Limb (tissue), 2 donors: ENCODE results near the gene EDEM3.
"Not testable (repeated sequence)": the region's sequence is repeated elsewhere in the genome, so short reads cannot be mapped to it uniquely, and the experiment has no call there.

Source experiments
- DNase-seq, 2 donors: peaks; one replicate each; pipeline ENCODE4 v3.0.0-alpha.2; 2016; ENCODE audit errors: extremely low spot score in 2 of 2

The EDEM3 gene

GRCh38 chr1:184769241-184769640 lies 14.6 kb upstream of the EDEM3 start:
- DNase-seq: no peak

DNA sequence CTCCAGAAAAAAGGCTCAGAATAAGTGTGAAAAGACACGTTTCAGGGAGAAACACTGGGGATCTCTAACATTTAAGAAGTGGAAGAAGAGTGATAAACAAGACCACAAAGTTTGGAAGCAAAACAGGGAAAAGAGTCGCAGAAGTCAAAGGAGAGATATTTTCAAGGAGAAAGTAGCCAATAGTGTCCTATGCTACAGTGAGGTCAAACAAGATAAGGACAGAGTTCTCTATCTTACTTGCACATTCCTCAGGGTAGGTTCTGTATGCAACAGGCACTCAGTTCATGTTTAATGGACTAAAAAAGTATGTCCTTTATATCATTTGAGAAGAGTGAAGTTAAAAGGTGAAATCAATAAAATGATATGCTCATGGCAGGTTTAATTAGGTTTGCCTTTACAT lies 13.8 kb upstream of the EDEM3 start:
- DNase-seq: no peak

DNA sequence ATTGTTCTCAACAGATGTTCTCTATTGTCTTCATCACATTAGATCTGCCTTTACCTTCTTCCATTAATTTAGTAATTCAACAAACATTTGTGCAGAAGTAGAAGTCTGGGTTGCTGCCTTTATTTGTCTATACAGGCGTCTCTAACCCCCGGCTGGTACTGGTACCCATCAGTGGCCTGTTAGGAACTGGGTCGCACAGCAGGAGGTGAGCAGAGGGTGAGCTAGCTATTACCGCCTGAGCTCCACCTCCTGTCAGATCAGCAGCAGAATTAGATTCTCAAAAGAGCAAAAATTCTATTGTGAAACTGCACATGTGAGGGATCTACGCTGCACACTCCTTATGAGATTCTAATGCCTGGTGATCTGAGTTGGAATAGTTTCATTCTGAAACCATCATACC lies 12.9 kb upstream of the EDEM3 start:
- DNase-seq: no peak

DNA sequence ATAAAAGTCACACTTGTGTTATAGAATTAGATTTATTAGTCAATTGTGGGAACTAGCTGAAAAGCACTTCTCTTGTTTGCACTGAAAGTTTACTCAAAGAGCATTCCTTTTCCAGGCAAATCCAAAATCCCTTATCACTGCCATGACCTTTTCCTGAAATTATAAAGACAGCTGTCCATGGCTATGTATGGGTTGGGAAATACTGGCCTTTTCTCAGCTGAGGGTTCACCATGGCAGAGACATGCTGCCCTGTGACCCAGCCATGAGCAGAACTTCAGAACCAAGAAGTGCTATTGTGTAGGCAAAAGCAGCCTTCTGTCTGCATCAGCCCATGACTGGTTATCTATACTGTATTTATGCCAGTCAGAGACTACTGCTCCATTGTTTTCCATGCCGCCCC lies 9.8 kb upstream of the EDEM3 start:
- DNase-seq: no peak

GRCh38 chr1:184763520-184763919 lies 8.9 kb upstream of the EDEM3 start:
- DNase-seq: not testable (repeated sequence)

DNA sequence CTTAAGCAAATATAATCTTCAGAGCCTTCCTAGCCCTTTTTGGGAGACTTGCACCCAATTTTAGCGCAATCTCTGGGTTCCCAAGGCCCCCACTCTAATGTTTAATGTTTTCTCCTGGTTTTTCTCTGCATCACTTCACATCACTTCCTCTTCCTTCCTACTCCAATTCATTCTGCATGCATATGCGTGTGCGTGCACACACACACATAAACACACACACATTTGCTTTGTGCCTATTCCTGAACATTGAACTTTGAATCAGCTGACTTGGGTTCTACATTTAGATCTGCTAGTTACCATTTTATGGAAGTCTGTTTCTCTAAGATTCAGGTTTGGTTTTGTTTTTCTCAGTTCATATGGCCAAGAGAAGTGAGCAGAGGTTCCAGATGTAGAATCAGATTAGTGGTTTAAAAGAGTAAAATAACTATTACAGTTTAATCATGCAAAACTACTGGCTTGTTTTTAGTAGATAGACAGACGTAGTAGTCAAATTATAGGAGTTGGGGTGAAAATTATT lies 7.4 kb upstream of the EDEM3 start:
- no peak for DNase-seq

- DNase-seq: no peak
Measured at GRCh38 chr1:184759651-184760050, 5.0 kb upstream of the EDEM3 start.

DNA sequence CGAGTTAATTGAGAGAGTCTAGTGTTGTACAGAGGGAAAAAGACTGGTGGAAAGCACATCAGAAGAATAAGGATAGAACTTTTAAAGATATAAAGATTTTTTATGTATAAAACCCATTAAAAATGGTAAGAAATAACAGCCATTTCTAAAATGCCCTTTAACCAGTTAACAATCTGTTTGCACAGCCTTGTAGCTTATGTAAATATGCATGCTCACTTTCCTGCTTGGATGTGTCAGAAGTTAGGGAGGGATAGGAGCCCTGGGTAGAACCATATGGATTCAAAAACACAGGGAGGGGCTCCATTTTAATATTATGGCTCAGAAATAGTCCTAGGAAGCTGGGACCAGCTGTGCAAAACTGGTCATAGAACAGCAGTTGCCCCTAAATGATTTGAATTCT lies 4.5 kb upstream of the EDEM3 start:
- DNase-seq: no peak

DNA sequence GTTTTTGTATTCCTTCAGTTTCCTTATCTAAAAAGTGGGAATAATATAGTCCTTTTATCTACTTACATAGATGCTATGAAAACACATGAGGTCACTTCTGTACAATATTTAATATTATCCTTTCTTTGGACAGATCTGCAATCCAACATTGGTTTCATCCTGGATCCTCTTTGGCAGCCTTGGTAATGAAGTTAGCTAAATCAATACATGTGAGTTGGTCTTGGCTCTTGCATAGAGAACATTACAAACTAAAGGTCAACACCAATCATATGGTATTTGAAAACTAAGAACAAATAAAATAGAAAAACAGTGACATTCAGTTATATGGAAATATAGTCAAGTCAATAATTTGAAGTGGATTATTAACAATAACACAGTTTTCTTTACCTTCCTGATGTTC lies 3.2 kb upstream of the EDEM3 start:
- DNase-seq: no peak

DNA sequence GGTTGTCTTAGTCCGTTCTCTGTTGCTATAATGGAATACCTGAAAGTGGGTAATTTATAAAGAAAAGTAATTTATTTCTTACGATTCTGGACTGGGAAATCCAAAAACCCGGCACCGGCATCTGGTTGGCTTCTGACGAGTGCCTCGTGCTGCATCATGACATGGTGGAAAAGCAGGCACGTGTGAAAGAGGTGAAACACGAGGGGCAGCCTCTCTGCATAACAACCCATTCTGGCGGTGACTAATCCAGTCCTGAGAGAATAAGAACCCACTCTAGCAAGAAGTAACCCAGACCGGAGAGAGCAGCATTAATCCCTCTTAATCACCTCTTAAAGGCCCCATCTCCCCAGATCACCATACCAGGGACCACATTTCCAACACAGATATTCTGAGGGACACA lies 2.7 kb upstream of the EDEM3 start:
- no peak for DNase-seq

- no peak for DNase-seq
Measured at GRCh38 chr1:184755226-184756065, 788 bp upstream of the EDEM3 start.

DNA sequence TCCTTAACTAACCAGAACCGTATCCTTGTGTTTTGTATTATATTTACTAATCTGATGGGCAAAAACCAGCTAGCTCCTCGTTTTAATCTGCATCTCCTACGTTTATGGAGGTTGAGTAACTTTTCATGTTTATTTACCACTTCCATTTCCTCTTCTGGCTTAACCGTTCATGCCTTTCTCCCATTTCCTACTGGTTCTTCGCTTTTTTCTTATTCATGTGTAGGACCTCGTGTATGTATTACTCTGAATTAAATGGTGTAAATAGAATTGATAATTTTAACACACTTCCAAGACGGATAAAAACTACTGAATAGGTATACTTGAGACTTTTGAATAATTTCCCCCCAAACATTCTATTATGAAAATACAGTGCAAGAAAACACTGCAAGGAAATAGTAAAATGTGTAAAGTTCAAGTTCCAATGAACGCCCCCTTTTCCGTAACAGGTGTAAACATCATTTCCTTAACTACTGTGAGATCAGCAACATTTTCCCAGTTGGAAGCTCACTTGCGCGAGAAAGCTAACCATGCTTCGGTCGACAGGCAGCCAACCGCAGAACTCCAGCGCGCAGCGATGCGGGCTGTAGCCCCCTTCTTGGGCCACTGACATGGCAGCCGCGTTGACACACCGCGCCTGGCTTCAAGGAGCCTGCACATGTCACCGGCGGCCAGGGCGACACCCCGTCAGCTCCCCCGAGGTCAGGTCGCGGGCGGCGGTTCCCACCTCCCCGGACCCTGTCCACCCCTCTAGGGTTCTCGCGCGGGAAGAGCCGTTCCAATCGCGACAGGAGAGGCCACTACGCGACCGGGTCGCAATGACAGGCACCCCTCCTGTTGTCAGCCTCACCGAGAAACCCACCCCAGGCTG lies 816 bp downstream of the EDEM3 start:
- DNase-seq: no peak

DNA sequence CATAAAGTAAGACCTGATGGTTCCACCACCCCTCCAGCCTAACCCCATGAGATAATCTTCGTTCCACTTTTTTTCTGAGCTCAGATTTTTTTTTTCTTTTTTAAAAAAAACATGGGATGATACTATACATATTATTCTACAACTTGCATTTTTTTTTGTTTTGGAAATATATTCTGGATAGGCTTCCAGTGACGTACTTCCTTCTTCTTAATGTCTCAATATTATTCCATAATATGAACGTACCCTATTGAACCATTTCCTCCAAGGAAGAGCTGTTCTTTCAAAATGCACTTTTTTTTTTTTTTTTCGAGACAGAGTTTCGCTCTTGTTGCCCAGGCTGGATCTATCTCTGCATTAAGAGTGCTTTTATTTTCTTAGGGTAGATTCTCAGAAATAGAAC lies 1.5 kb downstream of the EDEM3 start:
- DNase-seq: no peak

DNA sequence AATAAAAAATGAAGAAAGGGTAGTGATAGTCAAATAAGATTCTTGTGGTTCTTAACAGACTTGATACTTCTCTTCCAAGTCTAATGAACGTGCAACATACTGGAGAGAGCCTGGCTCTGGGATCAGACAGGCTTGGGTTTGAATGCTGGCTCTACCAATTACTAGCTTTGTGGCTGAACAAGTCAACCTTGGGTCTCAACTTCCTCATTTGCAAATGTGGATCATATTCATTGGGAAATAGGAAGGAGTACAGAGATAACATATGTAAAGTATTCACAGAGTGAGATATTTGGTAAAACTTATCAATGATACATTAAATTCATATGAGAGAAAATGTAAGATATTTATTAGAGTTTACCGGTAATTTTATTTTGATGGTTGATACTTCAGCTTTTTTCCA lies 2.0 kb downstream of the EDEM3 start:
- no peak for DNase-seq

DNA sequence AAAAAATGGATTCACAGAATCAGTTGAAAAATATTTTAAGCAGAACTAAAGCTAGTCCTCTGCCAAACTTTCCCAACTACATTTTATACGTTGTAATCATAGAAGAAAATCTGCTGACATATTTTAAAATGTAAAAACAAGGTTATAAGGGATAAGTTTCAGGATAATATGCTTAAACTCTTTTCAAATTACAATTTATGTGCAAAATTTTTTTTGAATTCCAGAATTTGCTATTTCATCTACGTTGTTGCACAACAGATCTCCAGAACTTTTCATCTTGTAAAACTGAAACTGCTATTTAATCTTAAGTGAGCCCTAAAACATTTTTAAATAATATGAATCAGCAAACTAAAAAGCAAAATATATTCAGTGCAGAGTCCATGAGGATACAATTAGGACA lies 5.9 kb downstream of the EDEM3 start:
- DNase-seq: no peak

- no peak for DNase-seq
Measured at GRCh38 chr1:184747089-184747955, 7.3 kb downstream of the EDEM3 start.

DNA sequence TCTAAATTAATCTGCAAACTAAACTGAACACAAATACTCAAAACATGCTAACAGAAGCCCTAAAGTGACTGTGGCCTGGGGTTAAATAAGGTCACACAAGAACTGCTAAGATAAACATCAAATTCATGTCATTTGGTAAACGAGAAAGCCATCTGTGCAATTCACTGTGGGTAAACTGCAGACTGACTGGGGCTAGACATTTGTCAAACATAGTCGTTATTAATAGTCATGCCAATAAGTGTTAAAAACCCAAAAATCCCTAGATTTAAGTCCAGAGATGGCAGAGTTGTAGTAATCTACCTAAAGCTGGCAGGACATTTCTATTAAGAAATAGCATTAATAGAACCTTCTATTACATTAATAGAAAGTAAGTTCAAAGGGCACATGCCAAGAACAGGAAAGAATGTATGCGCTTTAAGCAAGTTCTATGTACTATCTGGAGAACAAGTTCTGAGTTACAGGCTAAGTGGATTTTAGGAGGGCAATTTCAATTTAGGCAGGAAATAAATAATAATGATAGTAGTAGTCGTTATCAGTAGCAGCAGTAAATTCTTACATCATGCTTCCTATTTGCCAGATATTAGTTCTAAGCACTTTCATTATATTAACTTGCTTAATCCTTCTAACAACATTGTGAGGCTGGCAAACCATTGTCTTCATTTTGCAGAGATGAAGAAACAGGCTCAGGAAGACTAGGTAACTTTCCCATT lies 8.6 kb downstream of the EDEM3 start:
- no peak for DNase-seq

GRCh38 chr1:184745110-184745509 lies 9.5 kb downstream of the EDEM3 start:
- no peak for DNase-seq

- no peak for DNase-seq
Measured at GRCh38 chr1:184743062-184743756, 11.4 kb downstream of the EDEM3 start.

DNA sequence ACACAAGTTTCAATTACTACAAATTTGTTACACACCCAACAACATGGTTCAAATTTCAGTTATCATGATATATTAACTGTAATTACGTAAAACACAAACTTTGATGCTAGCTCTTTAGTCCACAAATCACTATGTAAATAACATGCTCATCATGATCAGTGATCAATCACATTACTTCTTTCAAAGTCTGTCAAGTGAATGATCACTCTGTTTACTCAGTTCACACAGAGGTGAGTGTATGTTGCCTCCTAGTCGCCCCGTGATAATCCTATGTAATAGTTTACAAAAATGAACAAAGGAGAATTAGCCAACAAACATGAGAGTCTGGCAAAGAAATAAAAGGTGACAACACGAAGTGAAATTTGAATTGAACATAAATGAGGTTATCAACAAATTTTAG lies 14.3 kb downstream of the EDEM3 start:
- no peak for DNase-seq
